Stimulated activated CD4-positive, alpha-beta T cell treated with anti-CD3 and anti-CD28 coated beads, TNF-alpha, amount 100 ng/mL, for 4 hours (primary cell): Measurements from ENCODE around the gene PEF1.

Source experiments
- DNase-seq, 3 experiments: peaks; one replicate each; pipeline ENCODE4 v3.0.0-alpha.2; 2020; ENCODE audit warnings: low read depth in 3 of 3

The PEF1 gene

DNA sequence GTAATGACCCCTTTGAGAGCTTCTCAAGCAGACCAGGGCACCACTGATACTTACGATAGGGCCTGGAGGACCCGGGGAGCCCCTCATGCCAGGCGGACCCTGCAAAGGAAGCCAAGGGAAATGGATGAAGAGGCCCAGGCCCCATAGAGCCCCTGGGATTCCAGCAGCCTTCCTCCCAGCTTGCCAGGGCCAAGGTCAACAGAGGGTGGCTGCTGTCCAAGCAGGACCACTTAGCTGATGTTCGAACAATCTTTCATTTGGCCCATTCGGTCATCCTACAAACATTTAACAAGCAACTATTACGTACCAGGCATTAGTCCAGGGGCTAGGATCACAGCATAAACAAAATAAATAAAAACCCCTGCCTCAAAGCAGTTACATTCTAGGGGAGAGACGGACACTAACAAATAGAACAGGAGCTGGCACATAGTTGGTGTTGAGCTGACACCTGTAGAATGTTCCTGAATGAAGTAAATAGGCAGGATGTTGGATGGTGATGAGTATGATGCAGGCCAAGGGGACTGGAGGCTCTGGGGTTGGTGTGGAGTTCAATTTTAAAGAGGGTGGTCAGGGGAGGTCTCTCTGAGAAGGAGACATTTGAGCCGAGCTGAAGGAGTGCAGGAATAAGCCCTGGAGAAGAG lies 27.0 kb upstream of the PEF1 start:
- no peak for DNase-seq

DNA sequence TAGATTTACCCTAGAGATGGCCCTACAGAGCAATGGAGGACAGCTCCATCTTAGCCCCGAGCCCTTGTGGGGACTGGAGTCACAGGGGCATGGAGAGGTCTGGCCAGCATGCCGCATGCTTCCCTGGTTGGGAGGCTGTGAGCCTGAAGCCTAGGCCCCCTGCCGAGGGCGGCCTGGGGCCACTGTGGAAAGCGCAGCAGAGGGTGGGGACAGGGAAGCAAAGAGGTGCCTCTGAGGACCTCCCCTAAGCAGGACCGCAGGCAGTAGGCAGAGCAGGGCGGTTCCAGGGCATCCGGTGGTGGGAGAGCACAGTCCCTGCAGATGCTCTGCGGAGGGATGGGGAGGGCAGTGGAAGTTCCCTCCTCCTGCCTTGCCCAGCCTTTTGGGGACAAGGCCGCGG lies 26.5 kb upstream of the PEF1 start:
- DNase-seq, result no peak

DNA sequence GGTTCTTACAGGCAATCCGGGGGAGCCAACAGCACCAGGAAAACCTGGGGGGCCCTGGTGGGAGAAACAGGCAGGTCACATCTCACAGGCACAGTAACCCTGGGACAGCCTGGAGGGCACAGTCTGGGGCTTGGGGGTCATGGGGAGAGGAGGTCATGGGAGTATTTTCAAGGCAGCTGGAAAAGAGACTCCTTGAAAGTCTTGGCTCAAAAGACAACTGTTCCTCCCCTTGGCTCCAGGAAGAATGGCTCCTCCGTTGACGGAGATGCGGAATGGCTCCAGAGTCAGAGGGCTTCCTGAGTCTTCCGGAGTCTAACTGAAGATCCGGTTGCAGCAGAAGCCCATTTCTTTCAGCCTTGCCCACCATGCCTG lies 25.9 kb upstream of the PEF1 start:
- no peak for DNase-seq

DNA sequence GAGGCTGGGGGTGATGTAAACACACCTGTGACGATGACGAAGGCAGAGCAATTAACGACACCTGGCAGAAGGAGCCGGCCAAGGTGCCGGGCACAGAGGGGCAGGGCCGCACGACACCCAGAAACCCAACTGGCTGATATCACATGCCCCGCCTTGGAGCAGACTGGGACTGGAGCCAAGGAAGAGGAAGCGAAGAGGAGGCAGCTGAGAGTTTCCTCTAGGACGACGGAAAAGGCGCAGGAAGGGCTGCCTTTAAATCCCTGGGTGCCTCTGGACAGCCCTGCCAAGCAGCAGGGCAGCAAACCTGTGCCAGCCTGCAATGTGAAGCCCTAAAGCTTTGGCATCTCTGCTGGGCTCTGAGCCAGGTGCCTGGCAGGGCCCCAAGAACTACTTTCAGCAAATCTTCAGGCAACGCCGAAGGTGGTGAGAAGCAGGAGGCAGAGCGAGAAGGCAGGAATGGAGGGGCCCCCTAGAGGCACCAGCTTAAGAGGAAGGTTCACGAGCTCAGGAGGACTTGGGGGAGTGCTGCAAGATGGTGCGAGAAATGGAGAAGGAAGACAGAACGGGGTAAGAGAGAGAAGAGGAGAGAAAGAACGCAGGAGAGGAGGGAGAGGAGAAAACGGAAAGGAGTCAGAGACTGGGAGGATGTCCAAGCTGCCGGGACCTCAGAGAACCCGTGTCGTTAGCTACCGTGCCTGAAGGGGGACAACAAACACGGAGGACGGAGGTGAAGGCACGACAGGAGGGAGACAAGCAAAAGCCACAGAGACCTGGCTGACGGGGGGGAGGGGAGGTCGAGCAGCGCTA lies 25.3 kb upstream of the PEF1 start:
- DNase-seq, result no peak

DNA sequence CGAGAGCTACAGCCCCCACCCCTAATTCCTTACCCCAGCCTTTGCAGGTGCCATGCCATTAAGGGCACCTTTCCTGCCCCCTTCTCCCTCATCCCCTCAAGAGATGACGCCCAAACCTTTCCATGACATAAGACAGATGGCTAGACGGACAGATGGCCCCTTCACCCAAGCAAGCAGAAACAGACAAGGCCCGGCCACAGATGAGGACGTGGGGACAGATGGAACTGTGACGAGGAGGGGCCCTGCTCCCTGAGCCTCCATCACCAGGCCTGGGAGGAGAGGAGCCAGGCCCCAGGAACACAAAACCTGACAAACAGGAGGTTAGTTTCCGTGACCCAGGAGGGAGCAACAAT lies 24.7 kb upstream of the PEF1 start:
- no peak for DNase-seq

DNA sequence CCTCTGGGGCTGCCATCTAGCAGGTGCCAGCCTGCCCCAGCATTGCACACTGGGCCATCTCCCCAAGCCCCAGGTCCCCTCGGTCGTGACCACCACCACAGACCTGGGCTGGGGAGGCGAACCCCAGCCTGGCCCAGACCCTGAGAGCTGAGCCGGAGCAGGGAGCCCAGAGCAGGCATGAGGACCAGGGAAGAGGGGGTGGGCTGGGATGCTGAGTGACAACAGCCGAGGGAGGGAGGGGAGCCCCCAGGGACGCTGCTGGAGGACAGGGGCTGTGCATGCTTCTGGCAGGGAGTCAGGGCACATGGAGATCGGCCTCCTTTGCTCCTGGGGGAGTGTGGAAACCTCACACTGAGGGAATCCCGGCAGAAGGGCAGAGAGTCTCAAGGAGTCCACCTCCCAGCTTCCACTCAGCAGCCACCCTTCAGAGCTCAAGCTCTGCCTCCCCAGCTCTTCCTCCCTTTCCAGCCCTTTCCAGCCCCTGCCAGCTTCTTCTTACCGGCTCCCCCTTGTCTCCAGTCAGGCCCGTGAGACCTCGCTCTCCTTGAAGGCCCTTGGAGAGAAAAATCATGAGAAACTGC lies 23.7 kb upstream of the PEF1 start:
- no peak for DNase-seq

DNA sequence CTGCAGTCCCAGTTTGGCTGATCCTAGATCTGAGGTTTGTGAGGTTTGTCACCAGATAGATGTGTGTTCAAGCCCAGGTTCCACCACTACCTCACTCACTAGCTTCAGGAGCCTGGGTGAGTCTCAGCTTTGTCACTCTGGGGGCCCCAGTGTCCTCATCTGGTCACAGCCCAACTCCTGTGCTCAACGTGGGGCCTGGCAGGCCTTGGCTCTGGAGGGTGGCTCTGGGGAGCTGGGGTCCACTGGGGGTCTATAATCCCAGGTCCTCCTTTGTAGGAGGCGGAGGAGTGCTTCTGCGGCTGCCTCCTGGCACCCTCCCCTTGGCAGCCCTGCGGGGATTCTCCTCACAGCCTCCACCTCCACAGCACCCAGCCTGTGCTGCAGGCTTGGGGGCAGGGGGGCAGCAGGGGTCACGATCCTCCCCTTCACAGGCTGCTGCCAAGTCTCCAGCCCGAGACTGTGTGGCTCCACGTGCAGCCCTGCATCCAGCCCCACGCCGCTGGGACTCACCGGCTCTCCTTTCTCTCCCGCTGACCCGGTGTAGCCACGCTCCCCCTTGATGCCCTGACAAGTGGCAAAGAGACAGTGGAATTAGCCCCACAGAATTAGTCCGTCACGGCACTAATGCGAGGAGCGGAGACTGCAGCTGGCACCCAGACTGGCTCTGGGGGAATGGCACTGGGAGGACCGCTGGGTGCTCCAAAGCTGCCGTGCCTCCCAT lies 22.5 kb upstream of the PEF1 start:
- DNase-seq, result no peak

DNA sequence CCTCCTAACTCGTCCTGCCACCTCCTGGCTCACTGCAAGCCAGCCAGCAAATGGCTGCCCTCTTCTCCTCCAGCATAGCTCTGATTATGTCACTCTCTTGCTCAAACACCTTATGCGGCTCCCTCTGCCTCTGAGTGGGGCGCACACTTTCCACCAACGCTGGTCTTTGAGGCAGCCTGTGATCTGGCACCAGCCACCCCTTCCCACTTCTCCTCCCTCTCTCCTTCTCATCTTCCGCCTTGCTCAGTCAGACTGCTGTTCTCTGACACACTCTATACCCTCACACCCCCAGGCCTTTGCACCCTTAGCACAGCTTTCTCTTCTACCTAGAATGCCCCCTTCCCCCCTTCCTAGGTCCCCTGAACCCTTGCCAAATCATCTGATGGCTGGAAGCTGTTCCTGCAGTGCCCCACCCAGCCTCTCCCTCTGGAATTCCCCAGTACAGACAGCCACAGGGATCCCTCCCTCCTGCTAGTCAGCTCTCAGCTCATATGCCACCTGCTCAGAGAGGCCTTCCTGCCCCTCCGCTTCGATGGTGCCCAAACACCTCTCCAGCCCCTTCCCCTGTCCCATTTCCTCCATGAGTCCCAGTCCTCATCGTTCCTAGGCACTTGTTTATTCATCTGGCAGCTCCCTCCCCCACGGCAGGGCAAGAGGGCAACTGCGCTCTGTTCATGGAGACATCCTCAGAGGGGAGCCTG lies 21.7 kb upstream of the PEF1 start:
- no peak for DNase-seq

DNA sequence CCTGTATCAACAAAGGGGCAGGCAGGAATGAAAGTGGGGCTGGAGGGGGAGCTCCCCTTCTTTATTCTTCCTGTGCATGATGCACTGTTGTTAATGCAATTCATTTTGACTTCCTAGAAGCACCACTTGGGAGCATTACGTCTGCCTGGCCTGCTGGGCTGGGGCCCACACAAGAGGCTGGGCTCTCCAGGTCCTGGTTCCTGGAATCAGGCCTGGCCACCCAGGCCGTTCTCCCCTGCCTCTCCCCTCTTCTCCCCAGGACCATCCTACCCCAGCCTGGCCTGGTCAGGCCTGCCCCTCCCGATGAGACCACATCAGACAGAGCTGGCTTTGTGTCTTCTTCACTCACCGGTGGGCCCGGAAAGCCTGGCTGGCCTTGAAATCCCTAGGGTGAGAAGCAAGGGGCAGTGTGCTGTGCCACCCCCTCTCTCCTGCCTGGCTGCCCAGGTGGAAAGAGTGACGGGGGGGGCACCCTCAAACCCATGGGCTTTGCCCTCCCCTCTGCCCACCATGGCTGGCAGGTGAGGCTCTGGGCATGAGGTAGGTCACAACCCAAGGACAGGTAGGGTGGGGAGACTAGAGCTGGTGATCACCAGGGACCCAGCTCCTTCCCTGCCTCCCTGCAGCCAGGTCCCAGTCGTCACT lies 20.7 kb upstream of the PEF1 start:
- no peak for DNase-seq

DNA sequence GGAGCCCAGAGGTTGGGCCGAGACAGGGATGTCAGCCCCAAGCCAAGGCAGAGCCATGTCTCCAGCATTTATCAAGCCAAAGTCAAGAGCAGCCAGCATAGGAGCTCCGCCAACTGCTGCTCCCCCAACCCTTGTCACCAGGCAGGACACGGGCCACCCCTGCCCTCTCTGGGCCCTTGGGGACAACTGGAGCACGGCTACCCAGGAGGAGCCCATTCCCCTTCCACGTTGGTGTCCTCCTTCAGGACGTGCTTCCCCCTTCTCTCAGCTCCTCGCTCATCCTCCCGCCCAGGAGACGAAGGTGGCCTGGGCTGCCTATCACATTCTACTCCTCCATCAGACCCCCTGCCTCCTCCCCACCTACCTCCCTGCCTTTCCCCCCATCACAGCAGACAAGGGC lies 19.9 kb upstream of the PEF1 start:
- no peak for DNase-seq

DNA sequence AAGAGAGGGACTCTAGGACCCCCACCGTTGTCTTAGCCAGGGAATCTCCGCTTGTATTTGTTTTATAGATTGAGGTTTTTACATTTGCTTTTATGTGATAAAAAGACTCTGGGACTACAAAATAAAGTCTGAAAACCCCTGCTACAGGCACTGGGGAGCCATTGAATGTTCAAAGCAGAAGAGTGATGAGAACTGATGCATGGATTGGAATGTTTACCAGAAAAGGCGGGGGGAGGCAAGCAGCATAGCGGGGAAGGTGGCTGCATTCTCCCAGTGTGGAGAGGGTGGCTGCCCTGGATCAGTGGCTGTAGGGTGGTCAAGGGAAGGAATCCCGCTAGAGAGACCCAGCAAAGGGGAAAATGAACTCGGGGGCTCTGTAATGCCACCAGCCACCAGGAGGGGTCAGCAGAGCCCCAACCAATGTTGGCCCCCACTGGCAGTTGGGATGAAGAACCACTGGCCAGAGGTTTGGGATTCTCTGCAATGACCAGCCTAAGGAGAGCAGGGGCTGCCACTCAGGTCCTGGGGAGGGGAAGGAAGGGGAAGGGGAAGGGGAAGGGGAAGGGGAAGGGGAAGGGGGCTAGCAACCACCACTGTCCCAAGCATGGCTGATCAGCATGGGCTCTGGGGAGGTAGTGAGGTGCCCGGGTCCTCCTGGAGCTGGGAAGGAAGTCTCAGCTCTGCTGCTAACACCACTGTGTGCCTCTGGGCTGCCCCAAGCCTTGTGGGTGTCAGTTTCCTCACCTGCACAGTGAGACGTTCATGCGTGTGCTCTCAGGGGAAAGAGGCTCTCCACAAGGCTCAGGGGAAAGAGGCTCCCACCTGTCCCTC lies 19.2 kb upstream of the PEF1 start:
- peak; percentile 24 to 42 (median 37) for DNase-seq

DNA sequence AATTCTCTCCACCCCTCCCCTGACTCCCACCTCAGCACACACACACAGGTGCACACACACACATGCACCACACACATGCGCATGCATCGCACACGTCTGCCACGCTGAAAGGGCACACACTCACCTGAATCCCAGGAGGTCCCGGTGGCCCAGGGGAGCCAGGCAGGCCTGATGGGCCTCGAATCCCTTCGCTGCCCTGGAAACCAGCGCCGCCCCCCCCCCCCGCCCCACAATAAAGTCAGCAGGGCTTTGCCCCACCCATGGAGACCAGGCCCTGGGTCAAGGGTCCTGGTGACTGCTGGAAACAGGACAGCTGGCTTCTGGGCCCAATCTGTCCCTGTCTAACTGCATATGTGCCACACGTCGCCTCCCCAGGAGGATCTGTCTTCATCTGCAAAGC lies 17.8 kb upstream of the PEF1 start:
- DNase-seq, result no peak

DNA sequence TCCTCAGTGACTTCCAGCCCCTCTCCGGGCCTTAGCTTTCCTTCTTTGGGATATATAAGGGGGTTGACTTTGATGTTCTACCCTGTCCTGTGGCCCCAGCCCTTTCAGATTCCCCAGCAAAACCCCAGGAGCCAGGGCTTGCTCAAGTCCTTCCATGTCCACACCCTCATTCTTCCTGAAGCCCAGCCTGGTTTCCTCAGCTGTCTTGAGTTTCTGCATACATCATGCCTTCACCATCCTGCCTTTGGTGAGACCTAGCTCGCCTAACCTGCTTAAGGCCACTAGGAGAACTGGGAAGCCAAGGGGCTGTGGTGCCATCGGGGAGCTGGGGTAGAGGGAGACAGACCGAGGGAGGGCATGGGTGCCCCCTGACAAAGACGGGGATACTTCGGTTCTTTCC lies 17.2 kb upstream of the PEF1 start:
- no peak for DNase-seq

DNA sequence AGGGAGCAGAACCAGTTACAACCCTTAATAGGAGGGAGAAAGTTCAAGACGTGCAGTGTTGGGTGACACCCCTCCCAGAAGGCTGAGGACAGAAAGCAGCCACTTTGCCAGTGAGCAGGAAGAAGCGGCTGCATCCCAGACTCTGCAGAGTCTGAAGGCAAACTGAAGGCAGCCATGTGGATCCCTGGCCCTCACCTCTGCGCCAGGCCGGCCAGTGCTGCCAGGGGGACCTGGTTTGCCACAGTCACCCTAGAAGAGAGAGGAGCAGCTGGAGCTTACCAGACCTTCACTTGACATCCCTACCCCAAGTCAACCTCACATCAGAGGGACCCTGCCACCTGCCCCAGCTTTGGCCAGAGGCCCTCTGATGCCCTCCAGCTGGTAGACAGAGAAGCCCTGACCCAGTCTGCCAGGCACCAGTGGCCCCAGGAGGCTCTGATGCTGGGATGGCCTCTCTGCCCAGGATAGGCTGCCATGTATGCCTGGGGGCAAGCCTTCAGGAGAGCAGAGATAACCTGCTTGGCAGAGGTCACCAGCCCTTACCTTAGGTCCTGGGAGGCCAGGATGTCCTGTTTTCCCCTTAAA lies 16.3 kb upstream of the PEF1 start:
- DNase-seq, result no peak

DNA sequence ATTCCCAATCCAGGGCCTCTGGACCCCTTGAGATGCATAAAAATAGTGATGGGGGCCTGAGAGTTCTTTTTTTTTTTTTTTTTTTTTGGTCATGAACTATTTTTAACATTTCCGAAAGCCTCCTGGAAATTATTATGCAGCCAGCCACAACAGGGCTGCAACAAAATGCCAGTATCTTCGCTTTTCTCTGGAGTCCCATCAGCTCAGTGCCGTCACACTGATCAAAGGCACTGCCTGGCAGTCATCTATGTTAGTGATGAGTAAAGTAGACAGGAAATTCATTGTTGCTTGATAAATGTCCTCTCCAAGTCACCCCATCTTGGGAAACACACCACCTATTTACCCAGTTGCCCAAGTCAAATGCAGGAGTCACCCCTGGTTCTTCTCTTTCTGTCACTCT lies 15.2 kb upstream of the PEF1 start:
- DNase-seq, result no peak

DNA sequence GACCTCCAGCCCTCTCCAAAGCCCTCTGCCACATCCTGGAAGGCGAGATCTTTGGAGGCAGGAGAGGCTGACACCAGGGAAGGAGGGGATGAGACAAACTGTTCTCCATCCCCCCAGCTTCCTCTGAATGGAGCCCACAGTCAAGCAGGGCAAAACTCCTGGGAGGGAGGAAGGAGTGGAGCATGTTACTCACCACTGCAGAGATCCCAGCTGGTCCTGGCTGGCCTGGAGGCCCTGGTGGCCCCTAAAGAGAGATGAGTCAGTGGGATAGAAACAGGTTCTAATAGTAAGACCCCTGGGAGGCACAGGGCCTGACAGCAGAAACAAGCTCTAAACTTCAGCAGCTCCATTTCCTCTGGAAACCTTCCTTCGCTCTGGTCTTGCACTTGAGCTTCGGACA lies 14.0 kb upstream of the PEF1 start:
- no peak for DNase-seq

DNA sequence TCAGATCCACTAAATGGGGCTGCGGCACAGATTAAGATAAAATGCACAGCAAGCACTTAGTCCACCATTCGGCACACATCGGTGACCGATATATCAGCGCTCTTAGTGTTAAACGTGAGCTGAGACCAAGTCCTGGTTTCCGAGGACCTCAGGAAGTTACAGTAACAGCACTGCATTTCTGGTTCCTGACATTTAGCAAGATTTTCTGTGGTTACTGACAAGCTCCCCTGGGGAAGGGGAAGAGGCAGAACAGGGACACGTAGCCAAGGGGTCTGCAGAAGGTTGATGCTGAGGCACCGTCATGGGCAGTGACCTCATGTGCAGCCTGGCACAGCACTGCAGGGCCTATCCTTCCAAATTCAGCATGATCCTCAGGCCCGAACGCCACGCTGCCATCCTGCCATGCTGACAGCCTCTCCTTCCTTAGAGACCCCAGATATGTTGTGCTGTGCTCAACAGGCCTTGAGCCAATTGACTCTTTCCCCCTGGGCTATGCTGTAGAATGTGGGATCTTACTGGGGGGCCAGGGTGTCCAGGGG lies 13.4 kb upstream of the PEF1 start:
- no peak for DNase-seq

DNA sequence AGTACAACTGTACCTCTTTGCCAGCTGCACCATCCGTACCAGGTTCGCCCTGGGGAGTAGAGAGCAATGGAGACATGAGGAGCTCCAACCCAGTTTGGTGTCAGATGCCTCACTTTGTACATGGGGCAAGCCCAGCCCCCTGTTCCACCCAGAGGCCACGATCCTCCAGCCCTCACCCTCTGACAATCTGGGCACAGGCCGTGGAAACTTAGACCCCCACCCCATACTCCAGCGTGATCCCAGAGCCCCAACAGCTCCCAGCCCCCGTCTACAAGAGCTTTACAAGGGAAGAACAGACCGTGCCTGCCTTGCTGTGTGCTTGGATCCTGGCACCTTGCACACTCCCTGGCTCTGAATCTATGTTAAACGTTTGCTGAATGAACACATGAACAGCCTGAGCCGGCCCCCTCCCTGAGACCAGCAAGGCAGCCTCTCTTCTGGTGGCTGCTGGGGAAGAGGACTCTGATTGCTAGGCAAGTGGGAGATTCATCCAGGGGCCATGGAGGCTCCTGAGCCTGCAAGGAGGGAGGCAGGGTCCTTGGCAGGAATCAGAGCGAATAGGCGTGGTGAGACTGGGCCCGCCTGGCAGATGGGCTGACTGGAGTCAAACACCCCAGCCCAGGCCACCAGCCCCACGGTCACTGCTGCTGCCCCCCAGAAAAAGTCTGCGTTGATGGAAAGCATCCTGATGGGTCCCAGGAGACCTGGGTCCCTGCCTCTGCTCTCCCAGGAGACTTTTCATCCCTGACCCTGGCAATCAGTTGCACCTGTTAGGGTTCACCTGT lies 12.5 kb upstream of the PEF1 start:
- no peak for DNase-seq

DNA sequence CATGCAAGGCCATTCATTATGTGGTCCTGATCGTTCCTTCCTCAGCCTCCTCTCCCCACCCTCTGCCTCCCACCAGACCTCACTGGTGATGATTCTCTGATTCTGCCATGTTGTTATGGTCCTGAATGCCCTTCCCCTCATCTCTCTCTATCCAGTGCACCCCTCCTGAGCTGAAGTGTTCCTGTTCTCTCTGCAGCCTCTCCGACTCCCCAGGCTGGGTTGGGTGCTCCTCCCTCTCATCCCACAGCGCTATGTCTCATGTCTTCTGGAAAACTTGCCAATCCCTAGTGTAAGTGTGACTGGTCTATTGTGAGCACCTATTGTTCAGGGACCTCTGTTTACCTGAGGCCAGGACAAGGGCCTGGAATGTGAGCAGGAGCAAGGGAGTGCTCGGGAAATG lies 11.1 kb upstream of the PEF1 start:
- DNase-seq, result no peak
